SK-N-MC (cell line): ENCODE measurements around the gene CLSTN2.

Experiments used
- EZH2 ChIP-seq: fragments of 200-600 bp; sonication (generic); IDR thresholded peaks from one replicate; pipeline ENCODE4 v1.6.1; 2017; ENCODE audit warnings: antibody characterized with exemption
- FOXP2 ChIP-seq: optimal IDR thresholded peaks from 2 replicates; pipeline ENCODE3; 2011; ENCODE audit warnings: mild to moderate bottlenecking, moderate library complexity; ENCODE audit not compliant: insufficient read depth; ENCODE audit errors: extremely low read length, control extremely low read depth
- POLR2AphosphoS5 ChIP-seq: IDR thresholded peaks from 2 replicates; pipeline ENCODE4 v1.6.1; 2012; ENCODE audit warnings: mild to moderate bottlenecking, low read depth, low read length, borderline replicate concordance

- TF ChIP-seq EZH2 (no peak), POLR2AphosphoS5 (no peak), FOXP2 (no peak)
Observed at GRCh38 chr3:140572334-140572733, 637.3 kb downstream of the CLSTN2 start.
